Activated CD4-positive, alpha-beta T cell treated with anti-CD3 and anti-CD28 coated beads for 1 hour (primary cell): ENCODE measurements around the gene SERPINE1.
"Not testable (repeated sequence)": the region's sequence is repeated elsewhere in the genome, so short reads cannot be mapped to it uniquely, and the experiment has no call there.

Source experiments
- DNase-seq: peaks from one replicate; pipeline ENCODE4 v3.0.0-alpha.2; 2020

Gene SERPINE1

GRCh38 chr7:101124376-101125056 lies 2.4 kb upstream of the SERPINE1 start:
- no peak for DNase-seq

GRCh38 chr7:101125989-101126650 lies 784 bp upstream of the SERPINE1 start:
- no peak for DNase-seq

GRCh38 chr7:101127460-101128039 lies 646 bp downstream of the SERPINE1 start:
- no peak for DNase-seq

- no peak for DNase-seq
Measured at GRCh38 chr7:101128040-101128834, 1.3 kb downstream of the SERPINE1 start.

- DNase-seq: no peak
Measured at GRCh38 chr7:101129603-101130117, 2.8 kb downstream of the SERPINE1 start.

GRCh38 chr7:101132626-101133600 lies 6.0 kb downstream of the SERPINE1 start:
- DNase-seq: not testable (repeated sequence)

- no peak for DNase-seq
Measured at GRCh38 chr7:101133621-101134398, 6.9 kb downstream of the SERPINE1 start.

GRCh38 chr7:101134399-101134980 lies 7.6 kb downstream of the SERPINE1 start:
- DNase-seq: no peak

- no peak for DNase-seq
Measured at GRCh38 chr7:101137651-101138212, 10.8 kb downstream of the SERPINE1 start.

GRCh38 chr7:101138213-101138870 lies 11.4 kb downstream of the SERPINE1 start:
- peak; percentile 79 for DNase-seq

- no peak for DNase-seq
Measured at GRCh38 chr7:101140339-101140699, 13.4 kb downstream of the SERPINE1 start.

- no peak for DNase-seq
Measured at GRCh38 chr7:101140746-101141382, 14.0 kb downstream of the SERPINE1 start.

GRCh38 chr7:101151908-101152651 lies 25.2 kb downstream of the SERPINE1 start:
- DNase-seq: no peak

GRCh38 chr7:101153969-101154692 lies 27.2 kb downstream of the SERPINE1 start, which contains the start of gene AP1S1:
Gene AP1S1 (plus strand): TSS chr7:101154476. CDS start chr7:101154515, 39 bp downstream.
- peak; percentile 84 for DNase-seq

- no peak for DNase-seq
Measured at GRCh38 chr7:101154693-101155102, 27.8 kb downstream of the SERPINE1 start.

GRCh38 chr7:101155303-101155702 lies 28.4 kb downstream of the SERPINE1 start:
- no peak for DNase-seq

GRCh38 chr7:101156277-101156676 lies 29.4 kb downstream of the SERPINE1 start:
- DNase-seq: no peak
